ENCODE measurements around the gene LYPD6B. TPM values are rescaled to one million over a fixed set of nuclear protein-coding genes. Genes with fewer than 3 reads are reported as not detected.

Gene LYPD6B
- total and polyA plus RNA-seq, 2 donors (not counting 3 experiments of a cell fraction or from before 2014, with no cell fraction given) = not detected

DNA sequence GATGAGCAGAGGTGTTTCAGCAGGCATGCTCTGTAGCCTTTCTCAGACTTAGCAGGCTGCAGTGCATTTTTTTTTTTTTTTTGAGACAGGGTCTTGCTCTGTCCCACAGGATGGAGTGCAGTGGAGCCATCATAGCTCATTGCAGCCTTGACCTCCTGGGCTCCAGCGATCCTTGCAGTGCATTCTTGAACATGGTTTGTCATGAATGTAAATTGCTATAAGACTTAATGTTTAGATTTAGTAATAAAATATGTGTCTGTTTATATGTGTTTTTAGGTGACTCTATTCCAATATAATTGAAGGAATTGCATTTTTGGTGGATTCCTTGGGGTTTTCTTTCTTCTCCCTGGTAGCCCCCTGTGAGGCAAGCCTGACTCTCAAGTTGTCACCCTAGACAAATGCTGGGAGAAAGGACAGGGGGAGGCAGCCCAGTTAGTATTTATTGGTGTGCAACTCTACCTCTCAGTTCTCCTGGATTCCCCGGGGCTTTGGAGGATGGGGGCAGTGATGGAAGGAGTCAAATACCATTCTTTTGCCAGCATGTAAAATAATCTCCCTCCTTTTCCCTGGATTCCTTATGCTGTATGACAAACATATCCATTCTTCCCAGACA, 22.7 kb downstream of the LYPD6B start:
- intact Hi-C loops (cut with micrococcal nuclease) = no loop called here
- Histone ChIP-seq H2AFZ (ENCODE audit: low read depth, low read length) (no peak overlapping the region), H3K9me1 (replicated peaks; ENCODE audit: control insufficient read depth, extremely low read depth, insufficient read depth, low read length) (no peaks in the 10 kb centered on the region), H3K9ac (replicated peaks; ENCODE audit: extremely low read depth, insufficient read depth, low read length) (no peak overlapping the region), H3K4me3 (replicated peaks in 1 of 3; ENCODE audit: insufficient read depth in 1 of 3, low read depth in 1 of 3, low read length in 3 of 3) (no peak overlapping the region), H3K36me3 (ENCODE audit: control insufficient read depth in 2 of 2, extremely low read depth in 1 of 2, insufficient read depth in 2 of 2, low read length in 2 of 2) (no peaks in the 10 kb centered on the region), H3K27ac (ENCODE audit: insufficient read depth, low read depth, low read length) (no peak overlapping the region), H3K4me1 (ENCODE audit: control insufficient read depth, extremely low read depth, insufficient read depth, low read length) (no peaks in the 10 kb centered on the region), H3K4me2 (ENCODE audit: insufficient read depth, low read length) (no peak overlapping the region), H4K20me1 (replicated peaks; ENCODE audit: control insufficient read depth, extremely low read depth, insufficient read depth, low read length) (no peaks in the 10 kb centered on the region), H3K27me3 (ENCODE audit: control insufficient read depth in 2 of 2, insufficient read depth in 2 of 2, low read length in 2 of 2) (peaks cover 0 to 3% of the 10 kb centered on the region in 2 experiments), H3K9me3 (replicated peaks; ENCODE audit: control insufficient read depth, insufficient read depth, low read length) (no peaks in the 10 kb centered on the region), H3K79me2 (ENCODE audit: control insufficient read depth, insufficient read depth, low read length) (no peaks in the 10 kb centered on the region)
- DNase-seq (ENCODE audit: low read depth, low spot score) = no peak
- no TSS peak for BruUV-seq (replicated peaks)
- POLR2A ChIA-PET = no interaction called here
- FAIRE-seq = no peak
- dilution Hi-C loops (cut with MboI; ENCODE audit: extremely low pct_ligation_motif_present, low sequenced_read_pairs) = no loop called here
- TF ChIP-seq MYC (IDR thresholded peaks at IDR 0.05; ENCODE audit: low read depth, low read length) (no peak), POLR2A (IDR thresholded peaks at IDR 0.05; ENCODE audit: low read depth, low read length) (no peak), EZH2 (IDR thresholded peaks at IDR 0.05; ENCODE audit: borderline replicate concordance, low read depth, low read length, severe bottlenecking) (no peak), POLR2AphosphoS5 (IDR thresholded peaks at IDR 0.05; ENCODE audit: insufficient read depth, low read depth, low read length) (no peak)
- TF ChIP-seq, protein P1, sequence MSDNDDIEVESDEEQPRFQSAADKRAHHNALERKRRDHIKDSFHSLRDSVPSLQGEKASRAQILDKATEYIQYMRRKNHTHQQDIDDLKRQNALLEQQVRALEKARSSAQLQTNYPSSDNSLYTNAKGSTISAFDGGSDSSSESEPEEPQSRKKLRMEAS (IDR thresholded peaks at IDR 0.05; ENCODE audit: insufficient read depth, insufficient read length) = no peak
- CTCF ChIA-PET = no interaction called here

DNA sequence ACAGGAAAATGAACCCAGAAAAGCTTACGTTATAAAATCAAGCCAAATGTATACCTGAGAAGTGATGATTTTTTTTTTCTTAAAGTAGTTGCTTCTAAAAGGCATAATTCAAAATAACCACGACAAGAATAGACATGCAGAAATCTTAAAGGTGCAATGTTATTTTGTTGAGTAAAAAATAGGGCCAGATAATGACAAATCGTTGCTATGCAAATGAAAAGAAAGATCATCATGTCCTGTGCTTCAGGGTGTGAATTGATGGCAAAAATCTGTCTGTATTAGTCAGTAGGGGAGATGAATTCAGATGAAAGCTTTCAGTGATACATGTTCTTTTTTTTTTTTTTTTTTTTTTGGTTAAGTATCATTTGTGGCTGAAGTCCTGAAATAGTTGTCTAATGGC, 24.0 kb downstream of the LYPD6B start:
- Histone ChIP-seq H3K79me2 (ENCODE audit: control insufficient read depth, insufficient read depth, low read length) (no peaks in the 10 kb centered on the region), H3K4me3 (replicated peaks in 1 of 3; ENCODE audit: insufficient read depth in 1 of 3, low read depth in 1 of 3, low read length in 3 of 3) (no peak overlapping the region), H3K9me1 (replicated peaks; ENCODE audit: control insufficient read depth, extremely low read depth, insufficient read depth, low read length) (no peaks in the 10 kb centered on the region), H3K4me2 (ENCODE audit: insufficient read depth, low read length) (no peak overlapping the region), H4K20me1 (replicated peaks; ENCODE audit: control insufficient read depth, extremely low read depth, insufficient read depth, low read length) (no peaks in the 10 kb centered on the region), H3K27ac (ENCODE audit: insufficient read depth, low read depth, low read length) (no peak overlapping the region), H2AFZ (ENCODE audit: low read depth, low read length) (no peak overlapping the region), H3K36me3 (ENCODE audit: control insufficient read depth in 2 of 2, extremely low read depth in 1 of 2, insufficient read depth in 2 of 2, low read length in 2 of 2) (no peaks in the 10 kb centered on the region), H3K27me3 (ENCODE audit: control insufficient read depth in 2 of 2, insufficient read depth in 2 of 2, low read length in 2 of 2) (no peaks in the 10 kb centered on the region), H3K9me3 (replicated peaks; ENCODE audit: control insufficient read depth, insufficient read depth, low read length) (no peaks in the 10 kb centered on the region), H3K9ac (replicated peaks; ENCODE audit: extremely low read depth, insufficient read depth, low read length) (no peak overlapping the region), H3K4me1 (ENCODE audit: control insufficient read depth, extremely low read depth, insufficient read depth, low read length) (no peaks in the 10 kb centered on the region)
- intact Hi-C loops (cut with micrococcal nuclease) = no loop called here
- CTCF ChIA-PET = no interaction called here
- POLR2A ChIA-PET = no interaction called here
- DNase-seq (ENCODE audit: low read depth, low spot score) (no peak), FAIRE-seq (no peak)
- no TSS peak for BruUV-seq (replicated peaks)
- dilution Hi-C loops (cut with MboI; ENCODE audit: extremely low pct_ligation_motif_present, low sequenced_read_pairs) = no loop called here
- TF ChIP-seq POLR2A (IDR thresholded peaks at IDR 0.05; ENCODE audit: low read depth, low read length) = no peak
- TF ChIP-seq MYC (IDR thresholded peaks at IDR 0.05; ENCODE audit: low read depth, low read length) = no peak
- TF ChIP-seq JUN (IDR thresholded peaks at IDR 0.05; ENCODE audit: borderline replicate concordance, insufficient read depth, insufficient read length, low read depth) = no peak
- TF ChIP-seq, protein P1 (IDR thresholded peaks at IDR 0.05; ENCODE audit: insufficient read depth, insufficient read length) = no peak
- TF ChIP-seq GATA2 (IDR thresholded peaks at IDR 0.05; ENCODE audit: insufficient read depth, insufficient read length, low read depth, low read length) = no peak
- TF ChIP-seq FOS (IDR thresholded peaks at IDR 0.05; ENCODE audit: borderline replicate concordance, insufficient read depth, low read length) = no peak
- no peak for TF ChIP-seq POLR2AphosphoS5 (IDR thresholded peaks at IDR 0.05; ENCODE audit: insufficient read depth, low read depth, low read length)
- no peak for TF ChIP-seq EZH2 (IDR thresholded peaks at IDR 0.05; ENCODE audit: borderline replicate concordance, low read depth, low read length, severe bottlenecking)
- TF ChIP-seq, protein P2, sequence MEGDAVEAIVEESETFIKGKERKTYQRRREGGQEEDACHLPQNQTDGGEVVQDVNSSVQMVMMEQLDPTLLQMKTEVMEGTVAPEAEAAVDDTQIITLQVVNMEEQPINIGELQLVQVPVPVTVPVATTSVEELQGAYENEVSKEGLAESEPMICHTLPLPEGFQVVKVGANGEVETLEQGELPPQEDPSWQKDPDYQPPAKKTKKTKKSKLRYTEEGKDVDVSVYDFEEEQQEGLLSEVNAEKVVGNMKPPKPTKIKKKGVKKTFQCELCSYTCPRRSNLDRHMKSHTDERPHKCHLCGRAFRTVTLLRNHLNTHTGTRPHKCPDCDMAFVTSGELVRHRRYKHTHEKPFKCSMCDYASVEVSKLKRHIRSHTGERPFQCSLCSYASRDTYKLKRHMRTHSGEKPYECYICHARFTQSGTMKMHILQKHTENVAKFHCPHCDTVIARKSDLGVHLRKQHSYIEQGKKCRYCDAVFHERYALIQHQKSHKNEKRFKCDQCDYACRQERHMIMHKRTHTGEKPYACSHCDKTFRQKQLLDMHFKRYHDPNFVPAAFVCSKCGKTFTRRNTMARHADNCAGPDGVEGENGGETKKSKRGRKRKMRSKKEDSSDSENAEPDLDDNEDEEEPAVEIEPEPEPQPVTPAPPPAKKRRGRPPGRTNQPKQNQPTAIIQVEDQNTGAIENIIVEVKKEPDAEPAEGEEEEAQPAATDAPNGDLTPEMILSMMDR (IDR thresholded peaks at IDR 0.05; ENCODE audit: extremely low read depth in 1 of 2, insufficient read depth in 1 of 2, low read depth in 1 of 2, low read length in 2 of 2) = no peak

All from endothelial cell of umbilical vein (primary cell).